ENCODE measurements around the gene JAKMIP3.
A peak's percentile ranks its signal among the peaks of the same experiment; 100 is the strongest.

JAKMIP3 gene

GRCh38 chr10:132100556-132101349 is 35.0 kb downstream of the JAKMIP3 start:
- no peak for TF ChIP-seq CTCF (IDR thresholded peaks at IDR 0.05)
- H3K4me3 ChIP-seq, result no peak overlapping the region
- peak in 1 of 2 donors; percentile 56 for DNase-seq
- H3K27me3 ChIP-seq, result peaks cover 0 to 15% of the 10 kb centered on the region in 2 donors
- intact Hi-C loops (cut with DNase I; ENCODE audit: low total_unique reads), result no loop called here
- H3K4me1 ChIP-seq, result no peaks in the 10 kb centered on the region
- no peak overlapping the region for H3K27ac ChIP-seq
- no peaks in the 10 kb centered on the region for H3K9me3 ChIP-seq
- H3K36me3 ChIP-seq, result no peaks in the 10 kb centered on the region

DNA sequence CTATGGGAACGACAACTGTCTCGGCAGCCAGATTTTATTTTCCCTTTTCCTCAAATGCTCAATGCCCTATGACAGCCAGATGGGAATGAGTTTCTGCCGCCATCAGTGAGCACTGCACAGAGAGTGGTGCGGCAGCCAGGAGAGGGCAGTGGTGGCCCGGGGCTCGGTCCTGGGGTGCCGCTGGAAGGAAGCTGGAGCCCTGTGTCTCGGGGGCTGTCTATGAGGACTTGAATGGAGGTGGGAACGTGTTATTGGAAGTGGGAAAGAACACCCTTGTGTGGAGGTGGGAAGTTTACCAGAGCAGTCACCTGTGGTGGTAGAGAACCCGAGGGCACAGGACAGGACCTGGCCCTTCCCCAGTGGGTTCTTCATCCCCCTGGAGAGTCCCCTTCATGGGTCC is 35.8 kb downstream of the JAKMIP3 start:
- peaks cover 0 to 15% of the 10 kb centered on the region in 2 donors for H3K27me3 ChIP-seq
- no peak for TF ChIP-seq CTCF (IDR thresholded peaks at IDR 0.05)
- no peak overlapping the region for H3K27ac ChIP-seq
- H3K4me1 ChIP-seq, result no peaks in the 10 kb centered on the region
- intact Hi-C loops (cut with DNase I; ENCODE audit: low total_unique reads), result no loop called here
- DNase-seq, result no peak
- no peaks in the 10 kb centered on the region for H3K36me3 ChIP-seq
- H3K4me3 ChIP-seq, result no peak overlapping the region
- H3K9me3 ChIP-seq, result no peaks in the 10 kb centered on the region

GRCh38 chr10:132102071-132102716 is 36.4 kb downstream of the JAKMIP3 start:
- no peak for TF ChIP-seq CTCF (IDR thresholded peaks at IDR 0.05)
- H3K4me1 ChIP-seq, result no peaks in the 10 kb centered on the region
- no peak for DNase-seq
- no peak overlapping the region for H3K27ac ChIP-seq
- intact Hi-C loops (cut with DNase I; ENCODE audit: low total_unique reads), result no loop called here
- peaks cover 0 to 15% of the 10 kb centered on the region in 2 donors for H3K27me3 ChIP-seq
- H3K4me3 ChIP-seq, result no peak overlapping the region
- H3K9me3 ChIP-seq, result no peaks in the 10 kb centered on the region
- H3K36me3 ChIP-seq, result no peaks in the 10 kb centered on the region

DNA sequence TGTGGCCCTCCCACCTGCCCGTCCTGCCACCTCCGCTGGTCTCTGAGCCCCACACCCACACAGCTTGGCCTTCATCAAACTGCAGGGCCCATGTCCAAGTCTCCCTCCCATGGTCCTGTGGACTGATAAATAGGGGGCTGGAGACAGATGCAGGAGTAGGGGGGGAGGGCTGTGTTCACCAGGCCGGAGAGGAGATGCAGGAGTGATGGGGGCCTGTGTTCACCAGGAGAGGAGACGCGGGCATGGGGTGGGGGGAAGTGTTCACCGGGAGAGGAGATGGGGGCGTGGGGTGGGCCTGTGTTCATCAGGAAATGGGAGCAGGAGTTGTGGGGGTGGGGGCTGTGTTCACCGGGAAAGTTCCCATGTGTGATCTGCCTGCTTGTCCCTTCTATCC is 37.0 kb downstream of the JAKMIP3 start:
- H3K9me3 ChIP-seq, result no peaks in the 10 kb centered on the region
- no peak for TF ChIP-seq CTCF (IDR thresholded peaks at IDR 0.05)
- peaks cover 0 to 15% of the 10 kb centered on the region in 2 donors for H3K27me3 ChIP-seq
- no peak overlapping the region for H3K27ac ChIP-seq
- H3K36me3 ChIP-seq, result no peaks in the 10 kb centered on the region
- intact Hi-C loops (cut with DNase I; ENCODE audit: low total_unique reads), result no loop called here
- no peaks in the 10 kb centered on the region for H3K4me1 ChIP-seq
- DNase-seq, result no peak
- no peak overlapping the region for H3K4me3 ChIP-seq

GRCh38 chr10:132103116-132103910 is 37.6 kb downstream of the JAKMIP3 start:
- H3K36me3 ChIP-seq, result no peaks in the 10 kb centered on the region

More at GRCh38 chr10:132103116-132103910, 37.6 kb downstream of the JAKMIP3 start:
- Histone ChIP-seq H3K27me3 (peaks cover 0 to 15% of the 10 kb centered on the region in 2 donors), H3K4me1 (no peaks in the 10 kb centered on the region), H3K27ac (no peak overlapping the region), H3K4me3 (no peak overlapping the region), H3K9me3 (no peaks in the 10 kb centered on the region)
- intact Hi-C loops (cut with DNase I; ENCODE audit: low total_unique reads), result no loop called here
- no peak for DNase-seq
- no peak for TF ChIP-seq CTCF (IDR thresholded peaks at IDR 0.05)
